ENCODE data around the gene CPXM2.

DNA sequence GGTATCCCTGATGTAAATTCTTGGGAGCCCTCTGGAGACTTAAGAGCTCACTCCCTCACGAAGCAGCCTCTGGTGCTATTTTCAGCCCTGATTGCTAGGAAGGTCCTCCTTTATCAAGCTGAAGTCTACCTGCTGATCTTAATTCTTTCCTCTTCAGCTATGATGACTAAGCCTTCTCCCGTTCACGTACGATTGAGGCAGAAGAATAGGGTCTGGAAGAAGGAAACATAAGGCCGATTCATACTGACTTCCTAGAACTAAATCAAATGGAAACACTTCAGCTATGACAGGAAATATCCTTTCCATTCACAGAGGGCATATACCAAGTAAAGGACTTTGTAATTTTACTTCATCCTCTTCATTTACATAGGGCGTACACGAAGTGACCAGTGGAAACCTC is 107.0 kb downstream of the CPXM2 start:
- TF ChIP-seq, protein P1, sequence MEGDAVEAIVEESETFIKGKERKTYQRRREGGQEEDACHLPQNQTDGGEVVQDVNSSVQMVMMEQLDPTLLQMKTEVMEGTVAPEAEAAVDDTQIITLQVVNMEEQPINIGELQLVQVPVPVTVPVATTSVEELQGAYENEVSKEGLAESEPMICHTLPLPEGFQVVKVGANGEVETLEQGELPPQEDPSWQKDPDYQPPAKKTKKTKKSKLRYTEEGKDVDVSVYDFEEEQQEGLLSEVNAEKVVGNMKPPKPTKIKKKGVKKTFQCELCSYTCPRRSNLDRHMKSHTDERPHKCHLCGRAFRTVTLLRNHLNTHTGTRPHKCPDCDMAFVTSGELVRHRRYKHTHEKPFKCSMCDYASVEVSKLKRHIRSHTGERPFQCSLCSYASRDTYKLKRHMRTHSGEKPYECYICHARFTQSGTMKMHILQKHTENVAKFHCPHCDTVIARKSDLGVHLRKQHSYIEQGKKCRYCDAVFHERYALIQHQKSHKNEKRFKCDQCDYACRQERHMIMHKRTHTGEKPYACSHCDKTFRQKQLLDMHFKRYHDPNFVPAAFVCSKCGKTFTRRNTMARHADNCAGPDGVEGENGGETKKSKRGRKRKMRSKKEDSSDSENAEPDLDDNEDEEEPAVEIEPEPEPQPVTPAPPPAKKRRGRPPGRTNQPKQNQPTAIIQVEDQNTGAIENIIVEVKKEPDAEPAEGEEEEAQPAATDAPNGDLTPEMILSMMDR (IDR thresholded peaks at IDR 0.05; ENCODE audit: insufficient read depth, low read length, poor library complexity, severe bottlenecking) = no peak
- no peak for TF ChIP-seq EZH2phosphoT487 (conservative IDR thresholded peaks at IDR 0.05; ENCODE audit: low read length)

Measured in SU-DHL-6 (cell line).